Ishikawa (cell line): ENCODE results near the gene MEG3.

Experiments used
- CREB1 ChIP-seq: IDR thresholded peaks from 2 replicates; pipeline ENCODE4 v1.6.1; 2012; ENCODE audit warnings: low read depth
- MAX ChIP-seq: IDR thresholded peaks from 2 replicates; pipeline ENCODE4 v1.6.1; 2012
- NFIC ChIP-seq: IDR thresholded peaks from 2 replicates; pipeline ENCODE4 v1.6.1; 2012
- REST ChIP-seq: IDR thresholded peaks from 2 replicates; pipeline ENCODE4 v1.6.1; 2012; ENCODE audit warnings: low read depth, mild to moderate bottlenecking
- TAF1 ChIP-seq: IDR thresholded peaks from 2 replicates; pipeline ENCODE4 v1.6.1; 2012; ENCODE audit warnings: low read depth, mild to moderate bottlenecking
- TCF12 ChIP-seq: IDR thresholded peaks from 2 replicates; pipeline ENCODE4 v1.6.1; 2012; ENCODE audit warnings: low read depth

- no peak for TF ChIP-seq TCF12
- no peak for TF ChIP-seq CREB1
- no peak for TF ChIP-seq REST
- no peak for TF ChIP-seq TAF1
- no peak for TF ChIP-seq MAX
- TF ChIP-seq NFIC, result no peak
Observed at GRCh38 chr14:100894416-100894815, 68.5 kb downstream of the MEG3 start.
